GM19395 (cell line): ENCODE results near the gene TMEM217.
"Not testable (repeated sequence)": the region's sequence is repeated elsewhere in the genome, so short reads cannot be mapped to it uniquely, and the experiment has no call there.

Source experiments
- ATAC-seq: cut with Tn5 transposase; IDR thresholded peaks from one replicate; pipeline ENCODE4 v1.9.1; 2021; ENCODE audit warnings: mild to moderate bottlenecking, moderate library complexity; ENCODE audit not compliant: unreplicated experiment

Gene TMEM217

GRCh38 chr6:37218511-37218910, 39.4 kb downstream of the TMEM217 start:
- no peak for ATAC-seq

- no peak for ATAC-seq
These were observed 39.9 kb downstream of the TMEM217 start for GRCh38 chr6:37218061-37218460.

GRCh38 chr6:37212268-37212667, 45.7 kb downstream of the TMEM217 start:
- no peak for ATAC-seq

- no peak for ATAC-seq
These were observed 47.5 kb downstream of the TMEM217 start for GRCh38 chr6:37210313-37210968.

- ATAC-seq: no peak
These were observed 48.3 kb downstream of the TMEM217 start for GRCh38 chr6:37209461-37210205.

- ATAC-seq: no peak
These were observed 49.2 kb downstream of the TMEM217 start for GRCh38 chr6:37208793-37209192.

- ATAC-seq: no peak
These were observed 50.0 kb downstream of the TMEM217 start for GRCh38 chr6:37207903-37208456.

GRCh38 chr6:37206622-37207021, 51.3 kb downstream of the TMEM217 start:
- no peak for ATAC-seq

- ATAC-seq: no peak
These were observed 52.0 kb downstream of the TMEM217 start for GRCh38 chr6:37205997-37206340.

- ATAC-seq: no peak
These were observed 52.6 kb downstream of the TMEM217 start for GRCh38 chr6:37205175-37205996.

- no peak for ATAC-seq
These were observed 53.8 kb downstream of the TMEM217 start for GRCh38 chr6:37204014-37204751.

- no peak for ATAC-seq
These were observed 55.0 kb downstream of the TMEM217 start for GRCh38 chr6:37202788-37203491.

- ATAC-seq: no peak
These were observed 56.2 kb downstream of the TMEM217 start for GRCh38 chr6:37201726-37202125.

- no peak for ATAC-seq
These were observed 57.9 kb downstream of the TMEM217 start for GRCh38 chr6:37200085-37200484.

- not testable (repeated sequence) for ATAC-seq
These were observed 61.5 kb downstream of the TMEM217 start for GRCh38 chr6:37196451-37196850.

- ATAC-seq: not testable (repeated sequence)
These were observed 63.1 kb downstream of the TMEM217 start for GRCh38 chr6:37194886-37195285.

GRCh38 chr6:37192666-37193065, 65.3 kb downstream of the TMEM217 start:
- ATAC-seq: no peak

- ATAC-seq: no peak
These were observed 67.8 kb downstream of the TMEM217 start for GRCh38 chr6:37190159-37190535.

GRCh38 chr6:37188962-37189510, 68.9 kb downstream of the TMEM217 start:
- ATAC-seq: no peak
